Esophagus squamous epithelium (tissue), 4 donors: ENCODE measurements around the gene TDRD12.

Experiments used
- CTCF ChIP-seq, 6 experiments: fragments of 450-650 bp in 4 of 6; fragments of 200-600 bp in 2 of 6; sonication (generic) in 2 of 6; IDR thresholded peaks; one replicate each; pipeline ENCODE4 v1.5.1; 2016 to 2019; ENCODE audit warnings: antibody characterized with exemption in 6 of 6, mild to moderate bottlenecking in 4 of 6, moderate library complexity in 4 of 6
- POLR2A ChIP-seq, 4 donors: fragments of 450-650 bp; IDR thresholded peaks; one replicate each; pipeline ENCODE4 v1.6.1; 2017; ENCODE audit warnings: antibody characterized with exemption in 4 of 4, mild to moderate bottlenecking in 4 of 4, moderate library complexity in 3 of 4

DNA sequence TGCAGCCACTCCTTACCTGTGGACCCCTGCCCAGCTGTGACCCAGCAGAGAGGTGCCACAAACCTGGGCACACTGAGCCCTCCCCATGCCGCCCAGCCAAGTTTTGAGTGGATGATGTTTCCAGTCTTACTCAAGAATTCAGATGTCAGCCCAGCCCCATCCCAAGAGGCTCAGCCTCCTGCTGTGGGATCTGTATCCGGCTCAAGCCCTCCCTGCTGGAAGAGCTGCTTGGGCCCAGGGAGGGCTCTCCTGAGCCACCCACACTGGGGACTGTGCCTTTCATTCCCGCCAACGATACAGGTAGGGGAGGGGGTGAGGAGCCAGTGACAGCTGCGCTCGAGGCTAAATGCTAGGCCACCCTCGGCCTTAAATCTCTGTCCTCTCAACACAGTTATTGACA lies 155.9 kb downstream of the TDRD12 start:
- no peak for TF ChIP-seq CTCF (IDR thresholded peaks at IDR 0.05)
- TF ChIP-seq POLR2A (IDR thresholded peaks at IDR 0.05) = no peak
